GM12865 (cell line): Measurements from ENCODE around the gene NQO2.

ENCODE experiments used
- DNase-seq: peaks from one replicate; pipeline ENCODE4 v3.0.0; 2010; ENCODE audit warnings: low read depth
- H3K4me3 ChIP-seq: 2 replicates; pipeline ENCODE4 v1.5.1; 2011; ENCODE audit warnings: mild to moderate bottlenecking, low read depth, low read length, control low read depth
- TF ChIP-seq, protein P1 (sequence below): IDR thresholded peaks from 2 replicates; pipeline ENCODE4 v1.5.1; 2011; ENCODE audit warnings: low read length, control low read depth, low read depth, inconsistent platforms; ENCODE audit not compliant: insufficient read depth; ENCODE audit errors: missing control alignments

The NQO2 gene, protein sequence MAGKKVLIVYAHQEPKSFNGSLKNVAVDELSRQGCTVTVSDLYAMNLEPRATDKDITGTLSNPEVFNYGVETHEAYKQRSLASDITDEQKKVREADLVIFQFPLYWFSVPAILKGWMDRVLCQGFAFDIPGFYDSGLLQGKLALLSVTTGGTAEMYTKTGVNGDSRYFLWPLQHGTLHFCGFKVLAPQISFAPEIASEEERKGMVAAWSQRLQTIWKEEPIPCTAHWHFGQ

DNA sequence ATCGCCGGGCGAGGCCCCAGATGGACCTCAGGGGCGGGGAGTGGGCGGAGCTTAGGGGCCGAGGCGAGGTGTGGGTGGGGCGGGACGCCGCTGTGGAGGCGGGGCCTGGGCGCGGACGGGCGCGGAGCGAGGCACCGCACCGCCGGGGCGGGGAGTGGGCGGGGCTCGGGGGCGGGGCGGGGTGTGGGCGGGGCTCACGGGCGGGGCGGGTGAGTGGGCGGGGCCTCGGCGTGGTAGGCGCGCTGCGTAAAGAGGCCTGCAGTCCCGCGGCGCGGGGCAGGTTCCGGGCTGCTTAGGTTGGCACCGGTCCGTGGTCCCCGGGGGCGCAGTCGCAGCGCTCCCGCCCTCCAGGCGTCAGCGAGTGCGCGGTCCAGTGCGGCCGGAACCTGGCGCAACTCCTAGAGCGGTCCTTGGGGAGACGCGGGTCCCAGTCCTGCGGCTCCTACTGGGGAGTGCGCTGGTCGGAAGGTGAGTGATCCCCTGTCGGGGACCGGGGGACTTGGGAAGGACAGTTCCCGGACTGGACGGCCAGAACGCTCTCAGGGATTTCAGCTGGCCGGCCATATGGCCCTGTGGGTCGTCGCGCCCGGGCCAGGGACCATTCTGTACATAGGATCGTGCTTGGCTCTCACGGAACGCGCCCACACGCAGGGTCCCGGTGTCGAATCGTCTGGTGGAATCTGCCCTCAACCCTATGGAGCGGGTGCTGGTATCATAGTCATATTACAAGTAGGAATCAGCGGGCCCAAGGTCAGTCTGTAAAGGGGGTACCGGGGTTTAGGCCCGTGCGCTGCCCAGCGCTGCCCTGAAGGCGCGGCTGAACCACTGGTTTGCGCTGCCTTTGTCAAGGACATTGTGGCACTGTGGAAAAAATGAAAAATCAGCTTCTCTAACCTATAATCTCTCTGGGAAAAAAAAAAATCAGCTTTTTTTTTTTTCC, at the start of gene NQO2:
Gene NQO2, plus strand, starts transcription at position 277 of the 940 bp plus-strand sequence. CDS start 6,659 bp downstream, outside the sequence.
- TF ChIP-seq, protein P1, sequence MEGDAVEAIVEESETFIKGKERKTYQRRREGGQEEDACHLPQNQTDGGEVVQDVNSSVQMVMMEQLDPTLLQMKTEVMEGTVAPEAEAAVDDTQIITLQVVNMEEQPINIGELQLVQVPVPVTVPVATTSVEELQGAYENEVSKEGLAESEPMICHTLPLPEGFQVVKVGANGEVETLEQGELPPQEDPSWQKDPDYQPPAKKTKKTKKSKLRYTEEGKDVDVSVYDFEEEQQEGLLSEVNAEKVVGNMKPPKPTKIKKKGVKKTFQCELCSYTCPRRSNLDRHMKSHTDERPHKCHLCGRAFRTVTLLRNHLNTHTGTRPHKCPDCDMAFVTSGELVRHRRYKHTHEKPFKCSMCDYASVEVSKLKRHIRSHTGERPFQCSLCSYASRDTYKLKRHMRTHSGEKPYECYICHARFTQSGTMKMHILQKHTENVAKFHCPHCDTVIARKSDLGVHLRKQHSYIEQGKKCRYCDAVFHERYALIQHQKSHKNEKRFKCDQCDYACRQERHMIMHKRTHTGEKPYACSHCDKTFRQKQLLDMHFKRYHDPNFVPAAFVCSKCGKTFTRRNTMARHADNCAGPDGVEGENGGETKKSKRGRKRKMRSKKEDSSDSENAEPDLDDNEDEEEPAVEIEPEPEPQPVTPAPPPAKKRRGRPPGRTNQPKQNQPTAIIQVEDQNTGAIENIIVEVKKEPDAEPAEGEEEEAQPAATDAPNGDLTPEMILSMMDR = no peak
- peak within 1 kb of the TSS; percentile 75 for H3K4me3 ChIP-seq

GRCh38 chr6:2950713-2951112, 49.0 kb upstream of the NQO2 start:
- no peak overlapping the region for H3K4me3 ChIP-seq
- TF ChIP-seq, protein P1 = no peak
- DNase-seq = no peak

More for the DNA sequence above, at the start of gene NQO2:
- DNase-seq = peak; percentile 92

GRCh38 chr6:2951728-2952127, 48.0 kb upstream of the NQO2 start:
- DNase-seq = no peak
- no peak overlapping the region for H3K4me3 ChIP-seq
- TF ChIP-seq, protein P1 = no peak

GRCh38 chr6:2952557-2953095, 47.1 kb upstream of the NQO2 start:
- no peak overlapping the region for H3K4me3 ChIP-seq
- peak; percentile 72 for DNase-seq
- TF ChIP-seq, protein P1 = peak; percentile 86

- DNase-seq = no peak
- H3K4me3 ChIP-seq = no peak overlapping the region
- TF ChIP-seq, protein P1 = no peak
Observed at GRCh38 chr6:2953098-2953497, 46.6 kb upstream of the NQO2 start.

GRCh38 chr6:2956930-2957685, 42.6 kb upstream of the NQO2 start:
- TF ChIP-seq, protein P1 = no peak
- no peak for DNase-seq
- H3K4me3 ChIP-seq = no peak overlapping the region
